IPS-NIHi11 (cell line): Measurements from ENCODE around the gene FAM53A.
"Not testable (repeated sequence)": the region's sequence is repeated elsewhere in the genome, so short reads cannot be mapped to it uniquely, and the experiment has no call there.

Source experiments
- DNase-seq: peaks from one replicate; pipeline ENCODE4 v3.0.0; 2012; ENCODE audit warnings: mixed read lengths, low spot score

Gene FAM53A

DNA sequence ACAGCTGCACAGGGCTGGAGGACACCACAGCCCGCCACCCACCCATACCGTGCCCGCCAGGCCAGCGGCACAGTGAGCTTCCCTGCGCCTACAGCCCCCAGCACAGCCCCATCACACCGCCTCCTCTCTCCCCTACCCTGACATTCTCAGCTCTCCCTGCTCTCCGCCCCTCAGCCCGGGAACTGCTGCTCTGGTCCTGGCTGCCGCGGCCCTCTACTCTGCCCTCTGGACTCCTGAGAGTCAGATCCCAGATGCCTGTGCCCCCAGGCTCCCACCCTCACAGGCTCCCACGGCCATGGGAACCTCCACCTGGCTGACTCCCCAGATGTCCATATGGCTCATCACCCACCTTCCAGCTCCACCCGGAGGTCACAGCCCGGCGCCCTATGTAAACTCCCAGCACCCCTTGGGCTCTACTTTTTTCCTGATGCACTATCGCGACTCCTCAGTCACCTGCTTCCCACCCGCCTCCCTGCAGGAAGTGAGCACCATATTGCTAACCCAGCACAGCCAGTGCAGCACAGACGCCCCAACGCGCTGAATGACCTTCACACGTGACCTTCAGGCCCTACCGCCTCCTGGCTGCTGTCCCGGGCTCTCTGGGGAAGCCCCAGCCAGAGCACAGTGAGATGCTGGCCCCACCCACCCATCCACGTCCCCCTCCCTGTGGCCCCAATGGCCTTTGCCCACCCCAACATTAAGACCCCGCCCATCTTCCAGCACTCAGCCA, 23.0 kb downstream of the FAM53A start:
- no peak for DNase-seq

DNA sequence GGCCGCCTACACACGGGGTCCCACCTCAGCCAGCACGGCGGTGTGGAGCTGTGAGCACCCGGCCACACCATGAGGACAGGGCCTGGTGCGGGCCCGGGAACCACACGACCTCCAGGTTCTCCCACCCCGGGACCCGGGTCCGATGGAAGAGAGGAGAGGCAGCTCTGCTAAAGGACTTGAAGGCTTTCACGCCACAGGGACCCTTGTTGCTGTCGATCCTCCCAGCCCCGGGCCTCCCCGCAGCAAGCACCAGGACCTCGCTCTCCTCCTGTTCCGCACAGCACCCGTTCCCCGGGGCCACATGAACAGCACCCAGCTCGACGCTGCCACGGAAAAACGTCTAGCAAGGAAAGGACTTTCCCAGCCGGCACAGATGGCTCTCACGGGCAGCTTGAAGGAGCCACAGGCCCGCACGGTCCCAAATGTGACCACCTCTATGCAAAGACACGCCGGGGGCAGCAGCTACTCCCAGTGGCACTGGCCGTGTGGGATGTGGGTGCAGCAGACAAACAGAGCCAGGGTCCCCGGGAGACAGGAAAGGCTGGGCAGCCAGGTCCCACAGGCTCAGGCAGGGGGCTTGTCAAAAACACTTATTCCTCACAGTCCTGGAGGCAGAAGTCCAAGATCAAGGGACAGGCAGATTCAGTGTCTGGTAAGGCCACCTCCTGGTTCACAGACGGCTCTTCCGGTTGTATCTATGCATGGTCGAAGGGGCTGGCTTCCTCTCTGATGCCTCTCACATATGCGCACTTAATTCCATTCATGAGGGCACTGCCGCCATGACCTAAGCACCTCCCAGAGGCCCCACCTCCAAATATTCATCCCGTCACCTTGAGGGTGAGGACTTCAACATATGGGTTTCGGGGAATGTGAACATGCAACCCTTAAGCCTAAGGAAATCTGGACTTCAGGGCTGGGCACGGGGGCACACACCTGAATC, 24.7 kb downstream of the FAM53A start:
- peak; percentile 12 for DNase-seq

DNA sequence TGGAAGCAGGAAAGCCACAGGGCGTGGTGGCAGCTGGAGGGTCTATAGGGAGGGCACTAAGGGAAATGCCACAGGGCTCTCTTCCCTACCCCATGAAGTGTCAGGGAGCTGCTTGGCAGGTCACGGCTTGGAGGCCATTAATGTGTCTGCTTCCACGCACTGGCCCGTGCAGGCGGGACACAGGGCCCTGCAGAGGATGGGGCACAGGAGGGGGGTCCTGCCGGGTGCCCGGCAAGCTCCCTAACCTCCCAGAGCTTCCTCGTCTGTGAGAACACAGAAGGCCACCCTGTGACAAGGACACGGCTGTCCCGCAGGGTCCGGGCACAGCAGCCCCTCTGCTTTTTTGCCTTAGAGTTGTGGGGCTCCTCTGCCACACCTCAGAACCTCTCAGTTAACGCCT, 25.5 kb downstream of the FAM53A start:
- peak; percentile 1 for DNase-seq

DNA sequence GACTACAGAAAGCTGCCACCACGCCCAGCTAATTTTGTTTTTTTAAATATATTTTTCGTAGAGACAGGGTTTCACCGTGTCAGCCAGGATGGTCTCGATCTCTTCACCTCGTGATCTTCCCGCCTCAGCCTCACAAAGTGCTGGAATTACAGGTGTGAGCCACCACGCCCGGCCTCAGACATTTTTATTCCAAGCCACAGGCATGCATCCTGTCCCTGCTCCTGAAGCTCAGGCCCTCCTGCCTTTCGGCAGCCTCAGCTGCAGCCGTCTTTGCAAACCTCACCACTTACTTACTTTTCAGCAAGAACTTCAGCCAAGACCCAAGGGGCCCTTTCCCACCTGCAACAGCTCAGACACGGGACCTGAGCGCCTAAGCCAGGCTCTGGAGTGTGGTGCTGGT, 26.0 kb downstream of the FAM53A start:
- DNase-seq: no peak

DNA sequence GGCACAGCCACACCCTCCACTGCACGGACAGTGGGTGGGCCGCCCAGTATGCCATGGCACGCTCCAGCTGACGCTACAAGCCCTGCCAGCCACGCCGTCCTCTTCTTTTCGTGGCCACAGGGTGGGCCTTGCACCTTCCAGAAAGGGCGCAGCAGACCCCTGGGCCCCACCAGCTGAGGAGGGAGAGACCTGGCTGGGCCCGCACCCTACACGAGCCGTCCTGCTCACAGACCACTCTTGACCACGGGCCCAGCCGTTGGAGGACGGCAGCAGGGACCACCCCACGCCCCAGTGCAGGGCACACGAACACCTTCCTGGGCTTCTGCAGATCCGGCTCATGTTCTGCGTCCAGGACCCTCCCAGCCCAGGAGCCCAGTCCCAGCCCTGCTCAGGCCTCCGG, 27.1 kb downstream of the FAM53A start:
- DNase-seq: peak; percentile 2

DNA sequence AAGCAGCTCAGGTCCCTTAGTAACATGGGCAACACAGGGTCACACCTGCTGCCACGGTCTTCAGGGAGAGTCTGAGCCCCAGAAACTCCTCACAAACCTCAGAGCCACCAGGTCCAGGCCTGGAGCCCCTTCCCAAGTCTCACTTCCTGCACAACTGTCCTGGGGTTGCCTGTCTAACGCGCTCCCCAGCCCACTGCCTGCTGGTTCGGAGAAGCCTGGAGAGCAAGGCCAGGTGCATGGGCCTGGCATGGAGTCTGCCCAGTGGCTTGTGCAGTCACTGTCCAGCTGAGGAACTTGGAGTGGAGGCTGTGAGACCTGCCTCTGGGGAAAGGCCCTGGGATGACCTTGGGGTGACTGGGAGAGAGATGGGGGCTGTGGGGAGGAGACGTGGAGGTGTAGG, 28.0 kb downstream of the FAM53A start:
- peak; percentile 1 for DNase-seq

DNA sequence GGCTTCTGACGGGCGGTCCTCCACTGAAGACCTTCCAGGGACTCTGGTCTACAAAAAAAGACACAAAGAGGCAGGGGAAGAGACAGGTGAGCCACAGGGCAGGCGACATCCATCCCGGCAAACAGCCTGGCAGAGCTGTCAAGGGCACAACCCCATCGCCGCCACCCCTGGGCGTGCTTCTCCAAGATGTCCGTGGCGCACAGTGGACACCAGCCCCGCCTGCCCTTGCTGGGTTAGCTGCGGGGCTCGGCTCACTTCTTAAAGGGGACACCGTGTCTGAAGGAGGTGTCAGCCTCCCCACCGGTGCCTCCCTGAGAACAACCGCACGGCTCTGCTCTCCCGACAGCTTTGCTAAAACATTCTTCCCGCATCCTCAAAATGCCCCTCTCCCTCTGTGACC, 28.4 kb downstream of the FAM53A start:
- peak; percentile 4 for DNase-seq

DNA sequence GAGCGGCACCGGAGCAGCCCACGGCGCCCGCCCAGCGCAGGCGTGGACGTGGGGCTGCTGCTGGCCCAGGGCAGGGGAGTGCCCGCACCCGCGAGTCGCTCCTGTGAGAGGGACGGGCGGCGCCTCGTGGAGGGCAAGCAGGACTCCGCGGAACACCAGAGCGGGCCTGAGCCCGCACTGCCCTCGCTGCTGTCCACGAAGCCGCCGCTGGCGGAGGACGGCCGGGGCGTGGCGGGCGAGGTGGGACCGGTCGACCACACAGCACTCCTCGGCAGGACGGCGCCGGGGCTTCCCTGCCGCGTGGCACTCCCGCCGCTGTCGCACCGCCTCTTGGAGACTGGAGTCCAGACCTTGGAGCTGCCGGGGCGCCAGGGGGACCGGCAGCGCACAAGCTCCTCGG, 29.0 kb downstream of the FAM53A start:
- no peak for DNase-seq

DNA sequence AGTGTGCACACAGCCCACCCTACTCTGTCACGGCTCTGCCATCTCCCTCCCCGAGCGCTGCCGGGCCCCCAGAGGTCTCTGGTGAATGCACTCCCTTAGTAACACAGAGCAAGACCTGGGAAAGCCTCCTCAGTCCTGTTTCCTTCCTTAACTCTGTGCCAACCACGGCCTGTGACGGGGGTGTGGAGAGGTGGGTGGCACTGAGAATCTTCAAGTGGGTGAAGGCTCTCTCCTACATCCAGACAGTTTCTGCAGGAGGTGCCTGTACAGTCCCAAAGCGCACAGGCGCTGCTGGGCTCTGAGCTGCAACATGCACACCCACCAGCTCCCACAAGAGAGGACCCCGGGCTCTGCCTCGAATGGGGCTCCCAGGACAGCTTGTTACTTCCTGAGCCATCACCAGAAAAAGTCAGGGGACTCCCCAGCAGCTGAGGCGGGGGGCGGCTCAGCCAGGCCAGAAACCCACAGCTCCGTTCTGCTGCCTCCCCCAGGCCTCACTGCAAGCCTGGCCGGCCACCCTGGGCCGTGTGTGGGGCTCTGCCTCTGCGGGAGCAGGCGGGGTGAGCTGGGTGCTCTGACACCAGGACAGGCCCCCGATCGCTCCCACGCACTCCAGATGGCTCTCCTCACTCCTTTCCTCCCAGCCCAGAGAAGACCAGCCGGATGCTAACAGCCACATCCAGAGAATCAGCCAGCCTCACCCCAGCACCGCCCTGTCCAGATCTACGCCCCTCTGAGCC, 29.7 kb downstream of the FAM53A start:
- DNase-seq: no peak

DNA sequence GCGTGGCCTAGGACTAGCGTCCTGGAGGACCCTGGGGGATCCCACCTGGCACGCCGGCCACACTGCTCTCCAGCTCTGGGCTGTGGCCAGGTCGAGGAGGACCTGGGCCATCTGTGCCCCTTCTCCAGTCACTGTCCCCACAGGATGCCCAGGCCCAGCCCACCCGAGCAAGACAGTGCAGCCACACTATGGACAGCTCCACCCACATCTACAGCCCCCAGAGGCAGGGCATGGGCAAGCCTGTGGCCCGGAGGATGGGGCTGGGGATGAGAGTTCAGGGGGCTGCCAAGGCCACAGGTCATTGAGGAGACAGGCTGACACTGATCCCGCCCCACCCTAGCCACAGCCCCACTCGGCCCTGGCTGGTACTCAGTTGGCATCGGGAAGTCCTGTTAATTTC, 30.3 kb downstream of the FAM53A start:
- DNase-seq: no peak

DNA sequence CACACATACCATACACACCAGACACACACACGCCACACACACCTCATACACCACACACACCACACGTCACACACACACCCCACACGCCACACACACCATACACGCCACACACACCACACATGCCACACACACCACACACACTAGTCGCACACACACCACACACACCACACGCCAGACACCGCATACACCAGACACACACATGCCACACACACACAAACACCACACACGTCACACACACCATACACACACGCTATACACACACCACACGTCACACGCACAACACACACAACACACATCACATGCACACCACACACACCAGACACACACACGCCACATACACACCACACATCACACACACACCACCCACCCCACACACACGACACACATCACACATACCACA, 32.0 kb downstream of the FAM53A start:
- no peak for DNase-seq

DNA sequence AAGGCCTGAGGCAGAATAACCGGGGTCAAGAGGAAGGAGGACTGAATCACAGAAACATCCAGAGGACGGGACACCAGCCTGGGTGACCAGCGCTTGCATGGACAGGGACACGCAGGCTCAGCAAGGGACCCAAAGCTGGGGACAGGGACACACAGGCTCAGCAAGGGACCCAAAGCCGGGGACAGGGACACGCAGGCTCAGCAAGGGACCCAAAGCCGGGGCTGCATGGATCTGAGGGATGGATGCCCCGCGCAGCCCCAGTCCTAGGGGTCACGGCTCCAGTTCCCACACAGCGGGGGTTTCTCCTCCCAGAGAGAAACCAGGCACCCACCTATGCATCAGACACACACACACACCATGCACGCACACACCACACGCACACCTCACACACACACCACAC, 32.5 kb downstream of the FAM53A start:
- DNase-seq: no peak

DNA sequence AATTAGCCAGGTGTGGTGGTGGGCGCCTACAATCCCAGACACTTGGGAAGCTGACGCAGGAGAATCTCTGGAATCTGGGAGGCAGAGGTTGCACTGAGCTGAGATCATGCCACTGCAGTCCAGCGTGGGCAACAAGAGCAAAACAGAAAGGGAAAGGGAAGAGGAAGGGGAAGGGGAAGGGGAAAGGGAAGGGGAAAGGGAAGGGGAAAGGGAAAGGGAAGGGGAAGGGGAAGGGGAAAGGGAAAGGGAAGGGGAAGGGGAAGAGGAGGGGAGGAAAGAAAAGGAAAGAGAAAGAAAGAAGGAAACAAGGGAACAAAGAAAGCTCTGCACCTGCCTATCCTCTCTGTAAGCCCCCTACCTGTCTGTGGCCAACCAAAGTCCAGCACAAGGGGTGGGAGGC, 35.2 kb downstream of the FAM53A start:
- DNase-seq: no peak

DNA sequence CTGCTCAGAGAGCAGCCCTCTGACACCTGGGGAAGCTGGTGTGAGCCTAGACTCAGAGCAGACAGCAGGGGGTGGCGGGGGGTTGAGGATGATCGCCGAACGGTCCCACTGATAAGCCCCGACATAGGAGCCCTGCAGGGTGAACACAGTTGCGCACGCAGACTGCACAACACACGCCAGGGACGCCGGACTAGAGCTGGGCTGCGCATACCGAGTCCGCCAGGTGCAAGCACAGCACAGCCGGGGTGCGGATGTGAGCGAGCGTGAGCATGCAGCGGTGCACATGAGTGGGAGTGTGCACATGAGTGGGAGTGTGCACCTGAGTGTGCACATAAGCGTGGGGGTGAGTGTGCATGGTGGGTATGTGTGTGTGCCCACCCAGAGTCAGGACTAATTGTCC, 36.7 kb downstream of the FAM53A start:
- DNase-seq: no peak

DNA sequence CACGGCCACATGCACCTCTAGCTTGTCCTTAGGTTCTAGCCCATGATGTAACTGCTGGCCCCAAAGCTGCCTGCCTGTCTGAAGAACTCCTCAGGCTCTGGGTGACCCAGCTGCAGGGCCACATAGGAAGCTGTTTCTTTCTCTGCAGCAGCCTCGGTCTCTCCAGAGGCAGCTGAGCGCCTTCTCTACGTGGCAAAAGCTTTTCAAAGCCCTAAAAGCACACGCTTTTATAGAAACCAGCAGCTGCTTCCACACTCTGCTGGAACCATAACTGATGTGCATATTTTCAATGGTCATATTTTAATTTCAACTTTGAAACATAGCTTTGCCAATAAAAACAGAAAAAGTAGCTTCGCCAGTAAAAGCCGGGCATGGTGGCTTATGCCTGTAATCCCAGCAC, 37.4 kb downstream of the FAM53A start:
- DNase-seq: no peak

DNA sequence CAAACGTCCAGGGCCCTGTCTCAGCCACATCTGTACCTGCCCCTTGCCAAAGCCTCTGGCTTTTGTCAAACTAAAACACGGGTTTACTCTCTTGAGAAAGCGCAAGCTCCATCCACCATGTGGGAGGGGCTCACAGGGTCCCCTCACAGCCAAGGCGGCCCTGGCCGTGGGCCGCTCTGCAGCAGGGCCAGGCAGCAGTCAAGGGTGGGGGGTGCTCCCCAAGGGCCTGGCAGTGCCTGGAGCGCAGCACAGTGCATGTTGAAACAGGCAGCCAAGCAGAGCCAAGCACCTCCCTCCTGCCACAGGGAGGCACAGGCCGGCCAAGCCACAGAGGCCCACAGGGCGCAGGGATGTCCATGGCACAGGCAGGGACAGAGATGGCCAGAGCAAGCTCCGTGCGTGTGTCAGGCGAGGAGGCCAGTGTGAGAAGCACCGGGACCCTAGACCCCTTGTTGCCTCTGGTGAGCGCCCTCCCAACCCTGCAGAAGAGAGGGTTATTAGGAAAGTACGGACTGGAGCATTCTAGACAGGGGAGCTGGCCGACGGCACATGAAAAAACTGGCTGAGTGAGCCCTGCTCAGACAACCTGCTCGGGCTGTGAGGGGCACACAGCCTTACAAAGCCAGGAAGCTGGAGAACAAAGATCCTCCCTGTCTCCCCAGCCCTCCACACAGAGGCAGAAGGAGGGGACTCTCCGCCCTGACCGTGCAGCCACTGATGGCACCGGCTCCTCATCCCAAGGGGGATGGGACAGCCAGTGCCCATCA, 39.0 kb downstream of the FAM53A start:
- DNase-seq: peak; percentile 75

DNA sequence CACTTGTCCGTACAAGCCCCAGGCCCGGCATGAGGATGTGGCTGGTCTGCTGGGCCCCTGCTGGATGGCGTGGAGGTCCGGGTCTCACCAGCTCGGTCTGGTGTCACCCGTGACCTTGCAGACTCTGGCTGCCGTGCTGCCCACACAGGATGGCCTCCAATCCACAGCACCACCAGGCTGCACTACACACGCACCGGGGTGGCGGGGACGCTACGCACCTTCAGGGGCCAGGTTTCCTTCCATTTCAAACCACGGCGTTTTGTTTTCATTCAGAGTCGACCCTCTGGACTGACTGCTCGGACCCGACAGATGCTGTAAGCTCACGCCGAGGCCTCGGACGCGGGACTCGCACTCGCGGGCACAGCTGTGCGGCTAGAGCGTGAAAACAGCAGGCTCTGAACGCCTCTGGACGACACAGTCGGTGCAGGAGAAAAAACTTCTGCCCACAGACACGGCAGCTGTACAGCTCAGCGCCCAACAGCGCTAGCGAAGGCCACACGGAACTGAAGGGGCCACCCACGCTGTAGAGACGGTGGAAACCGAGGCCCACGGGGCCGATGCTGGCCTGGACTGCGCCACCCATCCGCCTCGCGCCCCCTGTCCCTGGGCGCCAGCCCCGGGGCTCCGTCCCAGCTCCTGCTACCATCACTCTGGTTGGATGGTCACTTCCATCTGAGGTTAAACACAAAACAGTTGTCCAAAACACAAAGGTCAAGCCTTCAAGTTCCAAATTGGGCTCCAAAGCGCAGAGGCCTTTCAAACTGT, 40.0 kb downstream of the FAM53A start:
- no peak for DNase-seq

DNA sequence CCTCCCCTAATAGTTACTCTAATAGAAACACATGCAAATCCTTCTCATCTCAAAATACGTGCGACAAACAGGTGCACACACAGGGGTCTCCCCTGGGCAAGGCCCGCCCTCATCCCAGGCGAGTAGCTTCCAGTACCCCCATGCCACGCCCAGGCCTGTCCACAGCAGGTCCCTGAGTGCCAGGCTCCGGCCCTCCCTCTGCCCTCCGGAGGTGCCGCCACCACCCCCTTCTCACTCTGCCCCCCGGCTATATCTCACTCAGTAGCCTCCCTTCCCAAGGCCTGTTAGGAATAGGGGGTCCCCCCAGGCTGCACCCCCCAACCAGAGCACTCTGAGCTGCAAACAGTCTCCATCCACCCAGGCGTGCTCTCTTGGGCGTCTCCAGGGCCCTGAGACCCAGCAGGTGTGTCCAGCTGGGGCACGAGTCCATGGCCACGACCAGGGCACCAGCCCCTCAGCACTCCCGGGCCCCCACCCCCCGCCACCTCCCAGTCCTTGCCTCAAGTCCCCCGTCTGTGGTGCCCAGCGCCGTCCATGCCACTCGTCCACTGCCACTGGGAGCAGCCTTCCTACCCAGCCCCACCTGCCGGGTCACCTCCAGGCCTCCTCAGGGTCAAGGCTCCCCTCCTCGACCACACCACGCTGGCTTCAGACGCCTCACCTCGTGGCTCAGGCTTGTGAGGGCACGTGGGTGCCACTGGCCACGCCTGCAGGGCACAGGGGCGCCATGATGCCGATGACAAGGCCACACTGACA, 41.7 kb downstream of the FAM53A start:
- DNase-seq: no peak

DNA sequence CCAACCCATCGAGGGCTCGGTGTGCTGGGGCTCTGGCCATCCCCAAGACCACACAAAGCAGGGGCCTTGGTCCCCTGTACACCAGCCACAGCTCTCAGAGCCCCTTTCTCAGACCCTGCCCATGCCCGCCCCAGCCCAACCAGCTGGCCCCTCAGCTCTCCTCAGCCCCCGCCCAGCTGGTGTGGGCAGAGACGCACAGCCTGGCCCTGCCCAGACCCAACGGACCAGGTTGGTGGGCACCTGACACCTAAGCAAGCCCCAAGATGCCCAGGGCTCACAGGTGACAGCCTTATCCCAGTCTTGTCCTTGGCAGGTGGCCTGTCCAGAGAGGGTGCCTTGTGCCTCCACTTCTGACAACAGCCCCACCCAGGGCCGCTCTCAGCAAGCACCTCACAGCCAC, 42.4 kb downstream of the FAM53A start:
- DNase-seq: no peak

DNA sequence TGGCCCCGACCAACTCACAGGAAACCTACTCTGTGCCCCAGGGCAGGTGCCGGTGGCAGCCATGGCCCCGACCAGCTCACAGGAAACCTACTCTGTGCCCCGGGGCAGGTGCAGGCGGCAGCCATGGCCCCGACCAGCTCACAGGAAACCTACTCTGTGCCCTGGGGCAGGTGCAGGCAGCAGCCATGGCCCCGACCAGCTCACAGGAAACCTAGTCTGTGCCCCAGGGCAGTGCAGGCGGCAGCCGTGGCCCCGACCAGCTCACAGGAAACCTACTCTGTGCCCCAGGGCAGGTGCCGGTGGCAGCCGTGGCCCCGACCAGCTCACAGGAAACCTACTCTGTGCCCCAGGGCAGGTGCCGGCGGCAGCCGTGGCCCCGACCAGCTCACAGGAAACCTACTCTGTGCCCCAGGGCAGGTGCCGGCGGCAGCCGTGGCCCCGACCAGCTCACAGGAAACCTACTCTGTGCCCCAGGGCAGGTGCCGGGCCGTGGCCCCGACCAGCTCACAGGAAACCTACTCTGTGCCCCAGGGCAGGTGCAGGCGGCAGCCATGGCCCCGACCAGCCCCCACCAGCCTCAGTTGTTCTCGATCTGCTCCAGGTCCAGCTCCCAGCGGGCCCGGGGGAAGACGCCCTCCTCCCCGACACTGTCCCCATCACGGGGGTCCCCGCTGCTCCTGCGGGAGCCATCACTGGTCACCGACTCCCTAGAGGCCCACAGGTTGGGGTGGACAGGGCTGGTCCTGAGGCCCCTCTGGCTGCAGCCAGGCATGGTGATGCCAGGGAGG, 43.2 kb downstream of the FAM53A start:
- DNase-seq: not testable (repeated sequence)
